SK-N-SH treated with all-trans-retinoic acid at 6 μM for 48 hours (cell line): ENCODE data around the gene PCGF6.

Source experiments
- ATAC-seq: fragments of 200-7000 bp; cut with Tn5 transposase; 3 replicates; pipeline ENCODE4 v1.9.1; 2020; ENCODE audit warnings: mild to moderate bottlenecking, moderate library complexity
- ARNTL ChIP-seq: fragments of 450-650 bp; formaldehyde crosslinking; IDR thresholded peaks from 2 replicates; pipeline ENCODE4 v1.5.0; 2020; ENCODE audit warnings: low read depth, mild to moderate bottlenecking, moderate library complexity, borderline replicate concordance
- BACH2 ChIP-seq: fragments of 250-450 bp; sonication (Bioruptor Pico); IDR thresholded peaks from 2 replicates; pipeline ENCODE4 v1.9.0; 2021; ENCODE audit warnings: mild to moderate bottlenecking, borderline replicate concordance
- CREB5 ChIP-seq: fragments of 250-450 bp; sonication (Bioruptor Pico); IDR thresholded peaks from 2 replicates; pipeline ENCODE4 v1.5.1; 2020; ENCODE audit warnings: low read depth, mild to moderate bottlenecking, moderate library complexity
- CSDC2 ChIP-seq: fragments of 250-450 bp; sonication (Bioruptor Pico); IDR thresholded peaks from 2 replicates; pipeline ENCODE4 v1.5.0; 2020; ENCODE audit warnings: mild to moderate bottlenecking, moderate library complexity
- CSRNP3 ChIP-seq: fragments of 250-450 bp; sonication (Bioruptor Pico); IDR thresholded peaks from 2 replicates; pipeline ENCODE4 v1.5.1; 2021; ENCODE audit warnings: mild to moderate bottlenecking, moderate library complexity
- ESRRG ChIP-seq: fragments of 250-450 bp; sonication (Bioruptor Pico); IDR thresholded peaks from 2 replicates; pipeline ENCODE4 v1.6.1; 2021; ENCODE audit warnings: mild to moderate bottlenecking
- GLIS3 ChIP-seq: fragments of 250-450 bp; sonication (Bioruptor Pico); IDR thresholded peaks from 2 replicates; pipeline ENCODE4 v1.5.0; 2020; ENCODE audit warnings: mild to moderate bottlenecking, moderate library complexity
- ISL1 ChIP-seq: fragments of 250-450 bp; sonication (Bioruptor Pico); IDR thresholded peaks from 2 replicates; pipeline ENCODE4 v2.1.2; 2022; ENCODE audit warnings: mild to moderate bottlenecking, moderate library complexity
- OSR1 ChIP-seq: fragments of 250-450 bp; sonication (Bioruptor Pico); IDR thresholded peaks from 2 replicates; pipeline ENCODE4 v1.8.0; 2022; ENCODE audit warnings: moderate library complexity, mild to moderate bottlenecking, inconsistent platforms
- POU6F1 ChIP-seq: fragments of 250-450 bp; sonication (Bioruptor Pico); IDR thresholded peaks from 2 replicates; pipeline ENCODE4 v1.8.0; 2021; ENCODE audit warnings: low read depth, mild to moderate bottlenecking, moderate library complexity, borderline replicate concordance
- PPARA ChIP-seq: fragments of 250-450 bp; sonication (Bioruptor Pico); IDR thresholded peaks from 2 replicates; pipeline ENCODE4 v1.5.0; 2020; ENCODE audit warnings: mild to moderate bottlenecking, borderline replicate concordance
- RARB ChIP-seq: fragments of 250-450 bp; sonication (Bioruptor Pico); IDR thresholded peaks from 2 replicates; pipeline ENCODE4 v1.8.0; 2021; ENCODE audit warnings: mild to moderate bottlenecking, moderate library complexity
- SNAI2 ChIP-seq: fragments of 250-450 bp; sonication (Bioruptor Pico); IDR thresholded peaks from 2 replicates; pipeline ENCODE4 v1.5.0; 2020; ENCODE audit warnings: mild to moderate bottlenecking, moderate library complexity
- TCF4 ChIP-seq: fragments of 250-450 bp; sonication (Bioruptor Pico); IDR thresholded peaks from 2 replicates; pipeline ENCODE4 v1.8.0; 2021; ENCODE audit warnings: mild to moderate bottlenecking, moderate library complexity, borderline replicate concordance
- TOX ChIP-seq: fragments of 250-450 bp; sonication (Bioruptor Pico); IDR thresholded peaks from 2 replicates; pipeline ENCODE4 v1.8.0; 2021; ENCODE audit warnings: mild to moderate bottlenecking, moderate library complexity, borderline replicate concordance
- TSHZ2 ChIP-seq: fragments of 250-450 bp; sonication (Bioruptor Pico); IDR thresholded peaks from 2 replicates; pipeline ENCODE4 v1.5.0; 2020; ENCODE audit warnings: mild to moderate bottlenecking, moderate library complexity
- ZC3H10 ChIP-seq: fragments of 250-450 bp; sonication (Bioruptor Pico); IDR thresholded peaks from 2 replicates; pipeline ENCODE4 v1.5.1; 2021; ENCODE audit warnings: mild to moderate bottlenecking, moderate library complexity
- ZFP3 ChIP-seq: fragments of 250-450 bp; sonication (Bioruptor Pico); IDR thresholded peaks from 2 replicates; pipeline ENCODE4 v1.5.0; 2020; ENCODE audit warnings: mild to moderate bottlenecking, moderate library complexity
- ZFP30 ChIP-seq: fragments of 450-650 bp; formaldehyde crosslinking; IDR thresholded peaks from 2 replicates; pipeline ENCODE4 v1.5.0; 2022; ENCODE audit warnings: mild to moderate bottlenecking, moderate library complexity
- ZNF565 ChIP-seq: fragments of 450-650 bp; formaldehyde crosslinking; conservative IDR thresholded peaks from 2 replicates; pipeline ENCODE4 v1.5.0; 2020; ENCODE audit warnings: low read depth, mild to moderate bottlenecking, moderate library complexity
- ZNF70 ChIP-seq: fragments of 450-650 bp; formaldehyde crosslinking; IDR thresholded peaks from 2 replicates; pipeline ENCODE4 v1.5.0; 2020; ENCODE audit warnings: mild to moderate bottlenecking, moderate library complexity
- ZNF8 ChIP-seq: fragments of 450-650 bp; formaldehyde crosslinking; IDR thresholded peaks from 2 replicates; pipeline ENCODE4 v1.5.0; 2020; ENCODE audit warnings: mild to moderate bottlenecking, moderate library complexity

The PCGF6 gene

GRCh38 chr10:103273041-103273441 lies 77.9 kb downstream of the PCGF6 start:
- TF ChIP-seq ISL1 (peak; percentile 24), CSDC2 (0 out of 2 replicates have a peak, but pooled peaks have one; percentile 66), CREB5 (no peak), ZFP3 (CRISPR knock-in tag) (0 out of 2 replicates have a peak, but pooled peaks have one; percentile 45), ZNF8 (CRISPR knock-in tag) (no peak)
- ATAC-seq = peak; percentile 91

GRCh38 chr10:103265717-103266329 lies 85.1 kb downstream of the PCGF6 start:
- ATAC-seq = peak; percentile 63; the same call in 1 of the 3 replicates
- no peak for TF ChIP-seq POU6F1
- no peak for TF ChIP-seq BACH2
- TF ChIP-seq ZNF565 (CRISPR knock-in tag) = no peak
- TF ChIP-seq ZNF70 (CRISPR knock-in tag) = no peak
- TF ChIP-seq ZC3H10 (CRISPR knock-in tag) = no peak
- no peak for TF ChIP-seq PPARA (CRISPR knock-in tag)
- TF ChIP-seq RARB (CRISPR knock-in tag) = no peak
- no peak for TF ChIP-seq SNAI2
- no peak for TF ChIP-seq ZNF8 (CRISPR knock-in tag)
- no peak for TF ChIP-seq GLIS3 (CRISPR knock-in tag)
- TF ChIP-seq ZFP3 (CRISPR knock-in tag) = no peak

GRCh38 chr10:103262229-103262628 lies 88.7 kb downstream of the PCGF6 start:
- ATAC-seq = no peak
- TF ChIP-seq SNAI2 (no peak), ZNF8 (CRISPR knock-in tag) (no peak), ZFP3 (CRISPR knock-in tag) (no peak), ARNTL (no peak), TSHZ2 (CRISPR knock-in tag) (no peak), ZC3H10 (CRISPR knock-in tag) (no peak), RARB (CRISPR knock-in tag) (no peak), BACH2 (no peak), CSRNP3 (CRISPR knock-in tag) (no peak), ZNF565 (CRISPR knock-in tag) (no peak), CSDC2 (no peak), ZFP30 (CRISPR knock-in tag) (no peak), OSR1 (CRISPR knock-in tag) (no peak), GLIS3 (CRISPR knock-in tag) (no peak), CREB5 (no peak), ISL1 (no peak), TCF4 (no peak)

GRCh38 chr10:103259989-103260388 lies 91.0 kb downstream of the PCGF6 start:
- no peak for ATAC-seq
- no peak for TF ChIP-seq CSDC2
- no peak for TF ChIP-seq POU6F1
- TF ChIP-seq ZC3H10 (CRISPR knock-in tag) = no peak
- no peak for TF ChIP-seq OSR1 (CRISPR knock-in tag)
- no peak for TF ChIP-seq SNAI2
- TF ChIP-seq ZNF70 (CRISPR knock-in tag) = no peak
- TF ChIP-seq ZFP30 (CRISPR knock-in tag) = no peak
- TF ChIP-seq PPARA (CRISPR knock-in tag) = no peak
- TF ChIP-seq TOX (CRISPR knock-in tag) = no peak
- TF ChIP-seq ISL1 = no peak
- TF ChIP-seq ZNF565 (CRISPR knock-in tag) = no peak
- TF ChIP-seq ESRRG (CRISPR knock-in tag) = no peak
- TF ChIP-seq TSHZ2 (CRISPR knock-in tag) = no peak
